CD4-positive, alpha-beta T cell treated with Interleukin-4 for 4 hours (primary cell): ENCODE results near the gene SST.

Source experiments
- DNase-seq: peaks from one replicate; pipeline ENCODE4 v3.0.0-alpha.2; 2020

The SST gene

DNA sequence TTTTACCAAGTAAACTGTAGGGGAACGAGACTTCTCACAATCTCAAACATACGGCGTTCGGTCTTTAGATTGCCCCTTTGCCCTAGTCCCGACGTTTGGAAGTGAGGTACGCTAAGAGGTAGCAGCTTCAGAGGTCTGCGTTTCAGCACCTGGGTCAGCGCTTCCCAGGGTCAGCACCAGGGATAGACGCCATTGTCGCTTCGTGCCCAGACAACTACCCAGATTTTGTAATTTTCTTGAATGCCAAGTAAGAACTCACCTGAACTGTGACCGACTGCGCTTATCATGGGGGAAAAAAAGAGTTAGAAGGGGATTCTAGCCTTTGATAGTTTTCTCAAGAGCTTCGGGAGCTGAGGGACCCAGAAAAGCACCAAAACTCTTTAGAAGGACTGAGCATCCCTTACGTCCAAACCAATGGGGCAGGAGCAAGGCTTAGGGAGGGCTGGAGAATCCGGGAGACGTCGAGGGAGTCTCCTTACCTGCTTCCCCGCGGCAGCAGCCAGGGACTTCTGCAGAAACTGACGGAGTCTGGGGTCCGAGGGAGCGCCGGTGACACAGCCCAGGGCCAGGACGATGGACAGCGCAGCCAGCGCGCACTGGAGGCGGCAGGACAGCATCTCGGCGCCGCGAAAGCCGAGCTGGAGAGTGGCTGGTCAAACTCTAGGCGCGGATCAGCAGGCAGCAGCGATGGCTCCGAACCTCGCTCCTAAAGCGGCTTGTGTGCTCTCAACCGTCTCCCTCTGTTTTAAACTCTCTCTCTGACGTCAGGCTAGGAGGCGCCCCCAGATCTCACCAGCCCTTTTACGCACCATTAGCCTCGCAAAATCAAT, at the start of gene SST:
SST (minus strand) TSS at position 720 of the 830 bp plus-strand sequence; CDS start at position 617, 103 bp downstream.
- no peak for DNase-seq

GRCh38 chr3:187719628-187720336, 49.6 kb upstream of the SST start:
- DNase-seq = no peak

DNA sequence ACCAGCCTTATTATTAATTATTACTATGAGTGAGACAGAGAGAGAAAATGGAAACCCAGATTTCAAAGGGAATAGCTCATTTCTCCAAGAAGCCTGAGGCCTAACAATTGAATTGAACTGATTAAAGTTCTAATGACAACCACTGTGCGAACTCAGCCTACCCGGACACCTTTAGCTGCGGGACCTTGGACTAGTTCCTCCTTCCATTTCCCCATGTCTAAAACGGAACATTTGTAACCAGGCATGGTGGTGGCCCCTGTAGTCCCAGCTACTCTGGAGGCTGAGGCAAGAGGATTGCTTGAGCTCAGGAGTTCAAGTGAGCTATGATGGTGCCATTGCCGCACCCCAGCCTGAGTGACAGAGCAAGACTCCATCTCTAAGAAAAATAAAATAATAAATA, 48.6 kb upstream of the SST start:
- DNase-seq = no peak

GRCh38 chr3:187717572-187717971, 47.4 kb upstream of the SST start:
- no peak for DNase-seq

- peak; percentile 80 for DNase-seq
Observed at GRCh38 chr3:187714404-187714979, 44.3 kb upstream of the SST start.

- DNase-seq = peak; percentile 58
Observed at GRCh38 chr3:187713504-187713903, 43.3 kb upstream of the SST start.

DNA sequence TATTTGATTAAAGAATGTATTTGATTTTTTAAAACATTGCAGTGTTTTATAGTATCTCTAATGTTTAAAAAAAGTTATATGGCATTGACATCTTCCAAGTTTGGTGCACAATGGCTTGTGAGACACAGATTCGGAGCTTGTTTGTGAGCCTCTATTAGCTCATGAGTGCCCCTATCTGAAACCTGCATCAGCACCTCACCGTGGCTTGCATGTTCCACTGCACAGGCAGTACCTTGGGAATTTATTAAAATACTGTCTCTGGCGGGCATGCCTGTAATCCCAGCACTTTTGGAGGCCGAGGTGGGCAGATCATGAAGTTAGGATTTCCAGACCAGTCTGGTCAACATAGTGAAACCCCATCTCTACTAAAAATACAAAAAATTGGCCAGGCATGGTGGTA, 39.0 kb upstream of the SST start:
- no peak for DNase-seq

- DNase-seq = no peak
Observed at GRCh38 chr3:187708696-187709095, 38.5 kb upstream of the SST start.

- DNase-seq = no peak
Observed at GRCh38 chr3:187706971-187707370, 36.8 kb upstream of the SST start.

DNA sequence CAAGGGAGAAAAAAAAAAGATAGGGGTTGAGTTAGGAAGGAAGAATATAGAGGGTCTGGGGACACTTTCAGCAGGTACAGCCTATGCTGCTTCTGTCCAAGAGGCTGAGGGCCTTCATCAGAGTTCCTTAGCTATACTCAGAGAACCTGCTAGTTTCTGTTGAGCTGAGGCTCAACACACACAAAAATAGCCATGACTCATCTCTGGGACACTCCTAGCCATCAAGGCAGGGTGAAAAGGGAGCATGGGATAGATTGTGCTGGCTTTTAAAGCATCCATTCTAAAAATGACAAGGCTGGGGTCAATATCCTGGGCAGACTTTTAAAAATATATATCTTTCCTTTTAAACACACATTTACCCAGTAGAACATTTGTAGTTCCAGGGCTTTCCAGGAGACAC, 35.0 kb upstream of the SST start:
- no peak for DNase-seq

- DNase-seq = no peak
Observed at GRCh38 chr3:187702507-187703033, 32.4 kb upstream of the SST start, which contains the start of gene RTP2. Gene RTP2 (minus strand): TSS chr3:187702557. CDS start chr3:187702128, 429 bp downstream.

GRCh38 chr3:187700249-187700648, 30.1 kb upstream of the SST start:
- no peak for DNase-seq

DNA sequence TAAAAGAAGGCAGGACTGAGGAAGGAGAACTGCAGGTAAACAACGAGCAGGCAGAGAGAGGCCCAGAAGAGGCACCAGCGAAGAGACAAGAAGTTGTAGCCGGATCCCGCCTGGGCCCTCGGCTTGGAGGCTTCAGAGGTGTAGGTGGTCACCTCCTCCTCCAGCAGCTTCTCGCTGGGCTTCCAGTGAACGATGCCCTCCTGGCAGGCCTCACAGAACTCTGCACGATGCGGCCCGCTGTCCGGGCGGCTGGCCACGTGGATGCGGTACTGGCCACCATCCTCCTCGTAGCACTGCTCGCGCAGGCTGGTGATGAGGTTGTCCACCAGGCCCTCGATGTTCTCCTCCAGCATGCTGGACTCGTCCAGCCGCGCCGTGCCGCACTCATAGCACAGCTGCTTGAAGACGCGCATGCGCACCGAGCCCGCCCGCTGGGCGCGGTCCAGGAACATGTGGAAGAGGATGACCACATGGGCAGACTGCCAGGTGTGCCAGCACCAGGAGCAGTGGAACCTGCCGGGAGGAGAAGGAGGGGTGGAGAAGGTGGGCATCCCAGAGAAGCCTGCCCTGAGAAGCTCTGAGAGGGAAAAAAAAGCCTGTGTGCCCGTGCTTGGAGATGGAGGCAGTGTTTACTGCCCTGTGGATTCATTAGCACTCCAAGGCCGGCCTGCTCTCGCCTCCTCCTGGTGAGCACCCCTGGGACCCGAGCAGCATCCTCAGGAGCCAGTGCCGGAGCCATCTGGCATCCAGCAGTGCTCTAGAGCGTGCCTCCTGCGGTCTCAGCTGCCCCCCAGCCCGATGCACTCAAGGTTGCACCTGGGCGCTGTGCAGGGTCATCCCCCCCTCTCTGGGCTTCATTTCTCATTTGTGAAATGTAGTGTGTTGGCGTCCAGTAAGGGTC, 28.6 kb upstream of the SST start:
- DNase-seq = no peak

- no peak for DNase-seq
Observed at GRCh38 chr3:187696021-187696420, 25.8 kb upstream of the SST start.

- no peak for DNase-seq
Observed at GRCh38 chr3:187695449-187695848, 25.3 kb upstream of the SST start.

- DNase-seq = no peak
Observed at GRCh38 chr3:187694801-187695200, 24.6 kb upstream of the SST start.

DNA sequence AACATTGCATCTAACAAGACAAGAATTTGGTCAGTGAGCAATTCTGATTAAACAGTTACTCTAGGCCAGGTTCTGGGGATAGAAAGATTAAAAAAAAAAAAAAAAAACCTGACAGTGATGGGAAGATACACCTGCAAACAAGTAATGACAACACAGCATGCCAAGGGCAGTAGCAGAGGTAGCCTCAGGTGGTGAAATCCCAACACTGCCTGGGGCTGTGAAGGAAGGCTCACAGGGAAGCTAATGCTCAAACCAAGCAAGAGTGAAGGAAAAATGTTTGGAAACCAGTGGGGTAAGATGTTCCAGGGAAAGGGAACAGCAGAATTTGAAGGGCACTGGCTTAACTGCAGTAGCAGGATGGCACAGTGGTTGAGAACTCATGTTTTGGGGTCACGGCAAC, 23.2 kb upstream of the SST start:
- DNase-seq = no peak

DNA sequence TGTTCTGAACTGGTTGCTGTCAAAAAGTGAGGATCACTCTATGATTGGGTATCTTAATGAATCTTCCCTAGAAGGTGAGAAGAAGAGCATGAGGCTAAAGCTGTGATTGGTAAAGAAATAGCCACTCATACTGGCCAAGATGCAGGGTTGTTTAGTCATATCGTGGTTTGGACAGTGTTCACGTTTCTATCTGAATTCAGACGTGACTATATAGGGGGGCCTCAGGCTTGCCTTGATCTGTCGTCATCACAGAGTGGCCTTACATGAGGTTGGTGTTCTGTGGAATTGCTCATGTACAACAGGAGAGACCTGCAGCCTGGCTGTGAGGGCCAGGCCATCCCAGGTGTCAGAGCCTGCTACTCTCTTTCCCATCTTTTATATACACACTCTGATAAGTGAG, 19.8 kb upstream of the SST start:
- DNase-seq = no peak

- DNase-seq = no peak
Observed at GRCh38 chr3:187686621-187687273, 16.6 kb upstream of the SST start.

GRCh38 chr3:187685948-187686347, 15.8 kb upstream of the SST start:
- DNase-seq = no peak

DNA sequence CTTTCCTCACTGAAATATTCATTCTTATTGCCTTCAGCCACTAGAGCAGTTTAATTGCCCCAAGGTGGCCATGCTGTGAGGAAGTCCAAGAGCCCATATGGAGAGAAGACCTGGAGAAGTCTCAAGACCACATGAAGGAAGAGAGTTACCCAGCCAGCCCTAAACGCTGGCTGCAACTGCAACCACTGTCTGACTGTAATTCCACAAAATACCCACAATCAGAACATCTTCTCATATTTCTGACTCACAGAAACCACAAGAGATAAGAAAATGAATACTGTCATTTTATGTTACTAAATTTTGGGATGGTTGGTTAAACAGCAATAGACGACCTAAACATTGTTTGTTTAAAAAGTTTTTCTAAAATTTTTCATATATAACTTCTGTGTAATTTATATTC, 14.7 kb upstream of the SST start:
- no peak for DNase-seq

- no peak for DNase-seq
Observed at GRCh38 chr3:187684444-187684843, 14.2 kb upstream of the SST start.
